T-cell (primary cell): ENCODE data around the gene MTARC1. TPM values are rescaled to one million over a fixed set of nuclear protein-coding genes. Genes with fewer than 3 reads are reported as not detected.
A peak's percentile ranks its signal among the peaks of the same experiment; 100 is the strongest.

Source experiments
- ATAC-seq, 4 experiments: fragments of 200-7000 bp in 3 of 4; fragments of 150-1000 bp in 1 of 4; cut with Tn5 transposase; replicated peaks in 1 of 4; 1 replicate in 3 of 4; 2 replicates in 1 of 4; pipeline ENCODE4 v1.10.0; 2021; ENCODE audit warnings: moderate library complexity in 3 of 4, mild to moderate bottlenecking in 2 of 4, moderate number of reproducible peaks in 1 of 4
- CTCF ChIA-PET, 2 donors: fragments of 300-600 bp; sonication (Branson Sonifier 250); formaldehyde crosslinking; loops; one replicate each; lab custom pipeline; 2022; ENCODE audit warnings: antibody characterized with exemption in 2 of 2; lab: Charles Lee
- POLR2A ChIA-PET, 2 donors: fragments of 300-600 bp; sonication (Branson Sonifier 250); formaldehyde crosslinking; loops; one replicate each; lab custom pipeline; 2022; ENCODE audit warnings: antibody characterized with exemption in 2 of 2; lab: Charles Lee
- DNase-seq, 35 experiments: peaks; one replicate each; pipeline versions ENCODE4 v3.0.0 to v3.0.0-alpha.2; 2013 to 2023
- H3K27ac ChIP-seq: one replicate; pipeline ENCODE4 v1.5.1; 2013; ENCODE audit warnings: low read length
- H3K27me3 ChIP-seq, 2 experiments: replicated peaks in 1 of 2; 1 replicate in 1 of 2; 2 replicates in 1 of 2; pipeline versions ENCODE4 v1.6.1 to v1.7.0; 2013; ENCODE audit warnings: low read length in 1 of 2, mixed read lengths in 1 of 2; ENCODE audit not compliant: control insufficient read depth in 2 of 2, insufficient read depth in 2 of 2; ENCODE audit errors: extremely low read depth in 1 of 2
- H3K36me3 ChIP-seq, 2 donors: 1 replicate in 1 of 2; 2 replicates in 1 of 2; pipeline versions ENCODE4 v1.6.1 to v1.7.0; 2013; ENCODE audit warnings: low read length in 1 of 2; ENCODE audit not compliant: control insufficient read depth in 2 of 2, insufficient read depth in 1 of 2; ENCODE audit errors: extremely low read depth in 1 of 2
- H3K4me1 ChIP-seq, 2 experiments: 1 replicate in 1 of 2; 2 replicates in 1 of 2; pipeline versions ENCODE4 v1.6.1 to v1.7.0; 2013; ENCODE audit warnings: low read length in 2 of 2, mixed read lengths in 1 of 2; ENCODE audit not compliant: insufficient read depth in 2 of 2, control insufficient read depth in 1 of 2; ENCODE audit errors: extremely low read depth in 1 of 2
- H3K4me3 ChIP-seq, 2 donors: 1 replicate in 1 of 2; 2 replicates in 1 of 2; pipeline versions ENCODE4 v1.5.1 to v1.7.0; 2013; ENCODE audit warnings: mild to moderate bottlenecking in 2 of 2, low read length in 1 of 2, moderate library complexity in 1 of 2; ENCODE audit not compliant: control insufficient read depth in 1 of 2; ENCODE audit errors: extremely low read depth in 1 of 2
- H3K9me3 ChIP-seq: 2 replicates; pipeline ENCODE4 v1.7.0; 2013
- H3K27ac Mint-ChIP-seq, 2 donors: one replicate each; pipeline ENCODE4 v1.8.0; 2020 to 2021; ENCODE audit warnings: mild to moderate bottlenecking in 2 of 2, mixed read lengths in 2 of 2
- H3K27me3 Mint-ChIP-seq, 2 donors: one replicate each; pipeline ENCODE4 v1.8.0; 2021 to 2022; ENCODE audit warnings: mixed read lengths in 2 of 2
- H3K36me3 Mint-ChIP-seq: one replicate; pipeline ENCODE4 v1.8.0; 2021; ENCODE audit warnings: mixed read lengths
- H3K4me1 Mint-ChIP-seq, 3 donors: one replicate each; pipeline ENCODE4 v1.8.0; 2020 to 2022; ENCODE audit warnings: mixed read lengths in 3 of 3, mild to moderate bottlenecking in 1 of 3
- H3K4me3 Mint-ChIP-seq, 3 donors: one replicate each; pipeline ENCODE4 v1.8.0; 2020 to 2022; ENCODE audit warnings: mild to moderate bottlenecking in 3 of 3, mixed read lengths in 3 of 3, moderate library complexity in 3 of 3
- H3K9me3 Mint-ChIP-seq, 3 donors: one replicate each; pipeline ENCODE4 v1.8.0; 2020 to 2022; ENCODE audit warnings: mixed read lengths in 3 of 3
- WGBS: methylation state at CpG from one replicate; pipeline ENCODE4 v1.1.5; 2013; ENCODE audit warnings: missing lambda C conversion rate; ENCODE audit not compliant: insufficient coverage; 5-methylcytosine and 5-hydroxymethylcytosine counted together
- total RNA-seq, 35 experiments: library from RNA in 6 of 35; stranded (reverse) in 6 of 35; fragments of 120-200 nt in 1 of 35; gene quantifications; one replicate each; pipeline versions ENCODE4 v1.2.1 to v1.2.4 and lab custom pipeline; 2013 to 2026

Gene MTARC1
- total RNA-seq, 5 donors from 2014 or later (not counting 1 experiment from before 2014, with no cell fraction given) = 0.03 to 0.09 TPM; not detected in 3

DNA sequence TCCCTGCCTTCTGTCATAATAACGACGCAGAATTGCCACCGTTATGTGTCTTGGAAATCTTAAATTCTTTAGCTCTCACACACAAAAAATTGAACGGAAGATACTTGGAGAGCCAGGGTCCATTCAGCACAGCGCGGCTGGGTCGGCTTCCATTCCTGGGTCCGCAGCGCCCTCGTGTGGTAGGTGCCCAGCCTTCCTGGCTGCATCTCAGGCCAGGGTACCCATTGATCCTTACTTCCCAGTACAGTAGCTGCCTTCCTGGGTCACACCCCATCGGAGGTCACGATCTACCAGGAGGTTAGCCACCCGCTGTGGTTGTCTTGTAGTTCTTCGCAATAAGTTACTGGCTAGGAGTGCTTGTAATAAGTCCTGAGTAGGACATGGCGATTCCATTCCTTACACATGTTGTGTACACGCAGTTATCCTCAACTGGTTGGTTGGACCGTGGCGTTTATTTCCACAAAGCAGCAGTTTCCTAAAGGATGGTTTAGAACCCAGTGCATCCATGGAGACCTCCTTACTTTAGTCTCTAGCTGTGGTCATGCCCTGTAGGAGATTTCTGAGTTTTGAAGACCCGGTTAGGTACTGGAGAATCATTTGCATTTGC, 9.9 kb upstream of the MTARC1 start:
- Histone ChIP-seq H3K9me3 (no peaks in the 10 kb centered on the region), H3K27ac (no peak overlapping the region), H3K4me1 (no peaks in the 10 kb centered on the region), H3K4me3 (no peak overlapping the region), H3K27me3 (peaks cover 0 to 3% of the 10 kb centered on the region in 2 experiments), H3K36me3 (no peaks in the 10 kb centered on the region)
- peaks cover 0 to 3% (median 0%) of the 10 kb centered on the region in 3 donors for H3K9me3 Mint-ChIP-seq
- no peaks in the 10 kb centered on the region for H3K36me3 Mint-ChIP-seq
- H3K4me3 Mint-ChIP-seq = no peak overlapping the region
- DNase-seq (peak in 32 of 35 experiments; percentile 23 to 68 (median 45)), ATAC-seq (peak in 3 of 4 experiments; percentile 58 to 71 (median 67))
- 16% methylated on average over 5 of the region's 19 CpGs for WGBS
- ChIA-PET CTCF (interaction anchor here (0.6 to 1.2 kb wide), 3 partner anchors 27 to 507 kb away, joined by 3 to 4 read pairs (median 3); no protein-coding TSS in a partner anchor), POLR2A (no interaction called here)
- H3K27ac Mint-ChIP-seq = no peak overlapping the region
- H3K27me3 Mint-ChIP-seq = peaks cover 15 to 21% of the 10 kb centered on the region in 2 donors
- H3K4me1 Mint-ChIP-seq = peaks cover 0 to 1% (median 0%) of the 10 kb centered on the region in 3 donors

- Histone ChIP-seq H3K36me3 (no peaks in the 10 kb centered on the region), H3K27me3 (peaks cover 6 to 29% of the 10 kb centered on the region in 2 experiments), H3K27ac (no peak overlapping the region), H3K4me3 (no peak overlapping the region), H3K9me3 (no peaks in the 10 kb centered on the region), H3K4me1 (peaks cover 0 to 4% of the 10 kb centered on the region in 2 experiments)
- DNase-seq (no peak), ATAC-seq (no peak)
- no peak overlapping the region for H3K4me3 Mint-ChIP-seq
- peaks cover 35 to 52% of the 10 kb centered on the region in 2 donors for H3K27me3 Mint-ChIP-seq
- H3K9me3 Mint-ChIP-seq = no peaks in the 10 kb centered on the region
- no peaks in the 10 kb centered on the region for H3K36me3 Mint-ChIP-seq
- WGBS = no CpG with 5 or more reads among the region's 3 CpGs
- ChIA-PET CTCF (no interaction called here), POLR2A (no interaction called here)
- no peak overlapping the region for H3K27ac Mint-ChIP-seq
- H3K4me1 Mint-ChIP-seq = peaks cover 0 to 3% (median 0%) of the 10 kb centered on the region in 3 donors
Measured at GRCh38 chr1:220783453-220783852, 3.3 kb upstream of the MTARC1 start.

DNA sequence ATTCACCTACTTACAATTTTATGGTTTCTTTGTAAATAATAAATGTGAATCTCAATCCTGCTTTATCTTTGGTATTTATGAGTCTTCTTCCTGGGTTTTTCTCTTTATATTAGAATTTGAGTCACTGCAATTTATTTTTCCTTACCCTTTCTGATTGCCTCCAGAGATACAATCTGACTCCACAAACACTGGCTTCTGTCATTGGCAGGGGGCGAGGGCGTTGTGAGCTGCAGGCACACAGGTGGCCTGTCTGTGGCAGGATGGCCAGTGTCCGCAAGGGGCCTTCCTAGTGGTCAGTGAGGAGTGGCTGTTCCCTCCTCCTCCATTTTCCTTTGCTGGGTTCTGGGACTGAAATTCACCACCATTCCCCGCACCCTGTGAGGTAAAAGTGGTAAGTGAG, 2.0 kb upstream of the MTARC1 start:
- Mint-ChIP-seq H3K36me3 (no peaks in the 10 kb centered on the region), H3K27ac (no peak overlapping the region), H3K4me1 (peaks cover 0 to 3% (median 0%) of the 10 kb centered on the region in 3 donors), H3K27me3 (peaks cover 35 to 60% of the 10 kb centered on the region in 2 donors), H3K4me3 (no peak overlapping the region), H3K9me3 (no peaks in the 10 kb centered on the region)
- DNase-seq (no peak), ATAC-seq (no peak)
- Histone ChIP-seq H3K36me3 (no peaks in the 10 kb centered on the region), H3K27me3 (peaks cover 6 to 33% of the 10 kb centered on the region in 2 experiments), H3K9me3 (no peaks in the 10 kb centered on the region), H3K4me1 (peaks cover 0 to 4% of the 10 kb centered on the region in 2 experiments), H3K4me3 (no peak overlapping the region), H3K27ac (no peak overlapping the region)
- CTCF ChIA-PET = no interaction called here
- WGBS = no CpG with 5 or more reads among the region's 4 CpGs
- POLR2A ChIA-PET = no interaction called here

DNA sequence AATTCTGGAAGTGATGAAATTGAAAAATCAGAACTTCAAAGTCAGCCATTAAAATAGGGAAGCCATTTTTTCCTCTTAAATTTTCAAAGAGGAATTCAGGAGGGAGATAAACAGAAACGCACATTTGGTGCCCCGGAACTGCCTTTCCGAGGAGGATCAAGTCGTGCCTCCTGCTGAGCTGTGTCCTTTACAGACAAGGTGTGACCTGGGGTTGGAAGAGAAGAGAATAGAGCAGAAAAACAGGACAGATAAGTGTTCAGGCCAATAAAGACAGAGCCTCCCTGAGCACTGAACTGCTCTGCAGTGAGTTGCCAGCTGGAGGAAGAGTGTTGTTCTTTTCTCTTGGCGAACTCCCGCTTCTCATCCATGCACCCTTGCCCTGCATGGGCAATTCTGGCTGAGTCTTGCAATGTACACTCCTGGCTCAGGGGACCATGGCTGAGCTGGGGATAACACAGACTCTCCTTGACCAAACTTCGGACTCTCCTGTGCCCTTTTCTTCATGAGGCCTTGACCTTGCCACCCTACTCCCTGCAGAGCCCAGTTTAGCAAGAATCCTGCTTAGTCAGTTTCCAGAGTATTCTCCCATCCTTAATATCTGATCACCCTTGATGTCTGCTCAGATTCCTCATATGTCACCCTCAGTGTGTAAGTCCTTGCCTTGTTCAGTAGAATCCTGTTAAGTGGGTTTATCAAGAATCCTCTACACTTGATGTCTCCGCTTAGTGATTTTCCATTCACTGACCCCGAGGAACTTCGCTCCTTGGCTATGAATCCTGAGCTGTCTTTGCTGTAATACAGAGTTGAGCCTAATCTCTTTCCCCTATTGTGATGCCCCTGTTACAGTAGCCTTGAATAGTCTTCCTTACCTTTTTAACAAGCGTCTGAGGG, 1.3 kb upstream of the MTARC1 start:
- peaks cover 0 to 3% (median 0%) of the 10 kb centered on the region in 3 donors for H3K4me1 Mint-ChIP-seq
- peaks cover 0 to 4% of the 10 kb centered on the region in 2 experiments for H3K4me1 ChIP-seq
- H3K9me3 Mint-ChIP-seq = no peaks in the 10 kb centered on the region
- no peaks in the 10 kb centered on the region for H3K9me3 ChIP-seq
- H3K27ac ChIP-seq = no peak overlapping the region
- peaks cover 6 to 33% of the 10 kb centered on the region in 2 experiments for H3K27me3 ChIP-seq
- H3K4me3 Mint-ChIP-seq = no peak overlapping the region
- 92% methylated on average over 9 of the region's 11 CpGs for WGBS
- H3K4me3 ChIP-seq = no peak overlapping the region
- H3K27me3 Mint-ChIP-seq = peaks cover 35 to 60% of the 10 kb centered on the region in 2 donors
- DNase-seq (no peak), ATAC-seq (no peak)
- ChIA-PET POLR2A (no interaction called here), CTCF (no interaction called here)
- H3K27ac Mint-ChIP-seq = no peak overlapping the region
- no peaks in the 10 kb centered on the region for H3K36me3 ChIP-seq
- no peaks in the 10 kb centered on the region for H3K36me3 Mint-ChIP-seq

DNA sequence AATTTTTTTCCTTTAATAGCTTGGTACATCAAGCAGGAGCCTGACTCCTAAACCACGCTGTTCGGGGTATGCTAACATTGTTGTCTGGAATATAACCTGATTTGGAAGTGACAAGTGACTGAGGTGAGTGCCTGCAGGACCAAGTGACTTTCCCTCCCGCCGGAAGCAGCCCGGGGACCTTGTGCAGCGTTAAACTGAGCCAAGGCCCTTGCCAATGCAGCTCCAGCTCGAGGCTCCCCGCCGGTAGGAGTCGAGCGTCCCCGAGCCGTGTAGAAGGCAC, 716 bp upstream of the MTARC1 start:
- H3K4me1 ChIP-seq = peaks cover 0 to 4% of the 10 kb centered on the region in 2 experiments
- Mint-ChIP-seq H3K4me1 (peaks cover 0 to 3% (median 0%) of the 10 kb centered on the region in 3 donors), H3K9me3 (no peaks in the 10 kb centered on the region), H3K36me3 (no peaks in the 10 kb centered on the region), H3K27me3 (peaks cover 35 to 60% of the 10 kb centered on the region in 2 donors), H3K27ac (no peak overlapping the region), H3K4me3 (peak overlapping the region in 1 of 3 donors; percentile 40)
- ATAC-seq (no peak), DNase-seq (no peak)
- POLR2A ChIA-PET = interaction anchor here in 1 of 2 donors (0.6 kb wide), 1 partner anchor 439 kb away, joined by 4 read pairs; no protein-coding TSS in a partner anchor
- H3K27ac ChIP-seq = no peak overlapping the region
- H3K27me3 ChIP-seq = peaks cover 6 to 33% of the 10 kb centered on the region in 2 experiments
- CTCF ChIA-PET = interaction anchor here in 1 of 2 donors (0.9 kb wide), 1 partner anchor 705 kb away, joined by 3 read pairs; no protein-coding TSS in a partner anchor
- H3K4me3 ChIP-seq = no peak overlapping the region
- H3K36me3 ChIP-seq = no peaks in the 10 kb centered on the region
- 23% methylated on average over 13 of the region's 13 CpGs for WGBS
- H3K9me3 ChIP-seq = no peaks in the 10 kb centered on the region

DNA sequence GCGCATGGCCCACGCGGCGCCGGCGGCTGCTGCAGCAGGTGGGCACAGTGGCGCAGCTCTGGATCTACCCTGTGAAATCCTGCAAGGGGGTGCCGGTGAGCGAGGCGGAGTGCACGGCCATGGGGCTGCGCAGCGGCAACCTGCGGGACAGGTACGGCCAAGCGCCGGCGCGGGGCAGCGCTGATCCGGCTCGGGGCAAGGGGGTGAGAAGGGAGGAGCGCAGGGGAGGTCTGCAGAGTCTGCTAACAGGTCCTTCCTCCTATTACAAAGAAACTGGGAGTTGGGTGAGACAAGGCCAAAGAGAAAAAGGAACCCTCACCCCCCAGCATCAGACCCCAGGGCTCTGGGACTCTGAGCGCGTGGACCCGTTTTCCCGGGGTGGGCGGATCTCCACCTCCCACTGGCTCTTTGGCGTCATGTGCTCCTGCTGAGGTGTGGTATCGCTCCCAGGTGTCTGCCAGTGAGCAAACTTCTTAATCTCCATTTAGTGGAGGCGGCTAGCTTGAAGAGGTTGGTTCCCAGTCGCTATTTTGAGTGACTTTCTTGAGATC, 431 bp downstream of the MTARC1 start:
- peaks cover 0 to 4% of the 10 kb centered on the region in 2 experiments for H3K4me1 ChIP-seq
- ATAC-seq (peak in 2 of 4 experiments; percentile 13 to 19), DNase-seq (no peak)
- Mint-ChIP-seq H3K27ac (no peak overlapping the region), H3K9me3 (no peaks in the 10 kb centered on the region), H3K36me3 (no peaks in the 10 kb centered on the region), H3K4me3 (peak overlapping the region in 2 of 3 donors; percentile 14 to 41), H3K27me3 (peaks cover 32 to 55% of the 10 kb centered on the region in 2 donors), H3K4me1 (peaks cover 0 to 3% (median 0%) of the 10 kb centered on the region in 3 donors)
- ChIA-PET CTCF (no interaction called here), POLR2A (no interaction called here)
- H3K9me3 ChIP-seq = no peaks in the 10 kb centered on the region
- peak overlapping the region in 1 of 2 donors; percentile 32 for H3K4me3 ChIP-seq
- peaks cover 6 to 33% of the 10 kb centered on the region in 2 experiments for H3K27me3 ChIP-seq
- 14% methylated on average over 27 of the region's 32 CpGs for WGBS
- H3K36me3 ChIP-seq = no peaks in the 10 kb centered on the region
- no peak overlapping the region for H3K27ac ChIP-seq
